ENCODE measurements around the gene MET. TPM values are rescaled to one million over a fixed set of nuclear protein-coding genes. Genes with fewer than 3 reads are reported as not detected.

MET gene
- total and polyA plus RNA-seq, 2 of the 13 experiments (the other 11 are each of a cell fraction or from before 2014, with no cell fraction given): 21.8 to 31.5 TPM

GRCh38 chr7:116736927-116737715 lies 65.1 kb downstream of the MET start (continued):
- TF ChIP-seq THAP9 (CRISPR knock-in tag; IDR thresholded peaks at IDR 0.05; ENCODE audit: borderline replicate concordance) (no peak), FOXP1 (IDR thresholded peaks at IDR 0.05) (no peak), FOXP1 (CRISPR knock-in tag; IDR thresholded peaks at IDR 0.05) (peak; percentile 33; the same call in 1 of the 2 replicates), RARA (CRISPR knock-in tag; IDR thresholded peaks at IDR 0.05) (peak; percentile 53), PBX3 (CRISPR knock-in tag; IDR thresholded peaks at IDR 0.05; ENCODE audit: borderline replicate concordance) (no peak), SRSF1 (optimal IDR thresholded peaks at IDR 0.05; ENCODE audit: low read depth, low read length) (no peak), SRSF4 (IDR thresholded peaks at IDR 0.05; ENCODE audit: low read depth, low read length, poor library complexity, severe bottlenecking) (no peak), NR1H2 (CRISPR knock-in tag; IDR thresholded peaks at IDR 0.05; ENCODE audit: borderline replicate concordance, low read depth) (no peak), CENPX (CRISPR knock-in tag; IDR thresholded peaks at IDR 0.05) (no peak), NFE2 (CRISPR knock-in tag; IDR thresholded peaks at IDR 0.05) (no peak), AHDC1 (CRISPR knock-in tag; IDR thresholded peaks at IDR 0.05; ENCODE audit: borderline replicate concordance) (peak; percentile 71; the same call in 1 of the 2 replicates), PCBP1 (IDR thresholded peaks at IDR 0.05; ENCODE audit: borderline replicate concordance, low read depth, low read length) (no peak), CCAR2 (optimal IDR thresholded peaks at IDR 0.05; ENCODE audit: low read depth, low read length) (no peak), NR2F1 (CRISPR knock-in tag; IDR thresholded peaks at IDR 0.05) (0 out of 4 replicates have a peak, but pooled peaks of 1 of the 2 experiments have one; percentile 16), FOXK1 (CRISPR knock-in tag; IDR thresholded peaks at IDR 0.05; ENCODE audit: borderline replicate concordance, low read depth) (0 out of 2 replicates have a peak, but pooled peaks have one; percentile 22), FOXP4 (CRISPR knock-in tag; IDR thresholded peaks at IDR 0.05) (peak; percentile 27; the same call in 1 of the 2 replicates)

All from HepG2 (cell line).